A673 (cell line): ENCODE results near the gene BTRC. TPM values are rescaled to one million over a fixed set of nuclear protein-coding genes. Genes with fewer than 3 reads are reported as not detected.

Experiments
- BruUV-seq: library from RNA; stranded (reverse); fragments of 400-500 nt; replicated peaks from 2 replicates; lab custom pipeline; 2021; lab: Mats Ljungman, UMichigan
- CTCF ChIA-PET: fragments of 300-600 bp; sonication (Branson Sonifier 250); formaldehyde crosslinking; loops from one replicate; lab custom pipeline; 2022; ENCODE audit warnings: antibody characterized with exemption; lab: Charles Lee
- POLR2A ChIA-PET: fragments of 300-600 bp; sonication (Branson Sonifier 250); formaldehyde crosslinking; loops from one replicate; lab custom pipeline; 2022; ENCODE audit warnings: antibody characterized with exemption; ENCODE audit not compliant: low non-redundant PET; lab: Charles Lee
- DNase-seq: peaks from one replicate; pipeline ENCODE4 v3.0.0-alpha.2; 2015; ENCODE audit warnings: low spot score
- H3K27ac ChIP-seq: fragments of 200-600 bp; sonication (generic); 2 replicates; pipeline ENCODE4 v1.5.1; 2016; ENCODE audit warnings: mixed run types, low read depth, mild to moderate bottlenecking, mixed read lengths, antibody characterized with exemption, low read length; ENCODE audit not compliant: poor library complexity, severe bottlenecking
- H3K27me3 ChIP-seq: fragments of 200-600 bp; sonication (generic); replicated peaks from 2 replicates; pipeline ENCODE4 v1.6.1; 2017; ENCODE audit warnings: mixed run types, low read depth, mild to moderate bottlenecking, mixed read lengths, antibody characterized with exemption, low read length; ENCODE audit not compliant: insufficient read depth, poor library complexity
- H3K36me3 ChIP-seq: fragments of 200-600 bp; sonication (generic); 2 replicates; pipeline ENCODE4 v1.6.1; 2016; ENCODE audit warnings: mixed run types, mild to moderate bottlenecking, mixed read lengths, antibody characterized with exemption, low read length; ENCODE audit not compliant: insufficient read depth, poor library complexity, severe bottlenecking
- H3K4me1 ChIP-seq: fragments of 200-600 bp; sonication (generic); 2 replicates; pipeline ENCODE4 v1.6.1; 2017; ENCODE audit warnings: mixed run types, mild to moderate bottlenecking, mixed read lengths, antibody characterized with exemption, low read length; ENCODE audit not compliant: insufficient read depth, poor library complexity, severe bottlenecking
- H3K4me3 ChIP-seq: fragments of 200-600 bp; sonication (generic); 2 replicates; pipeline ENCODE4 v1.5.1; 2016; ENCODE audit warnings: low read depth, mixed run types, mild to moderate bottlenecking, mixed read lengths, low read length; ENCODE audit not compliant: poor library complexity, severe bottlenecking
- H3K9me3 ChIP-seq: fragments of 200-600 bp; sonication (generic); 2 replicates; pipeline ENCODE4 v1.6.1; 2016; ENCODE audit warnings: mixed run types, low read depth, mild to moderate bottlenecking, mixed read lengths, antibody characterized with exemption, low read length; ENCODE audit not compliant: poor library complexity, severe bottlenecking
- EZH2 ChIP-seq: fragments of 200-600 bp; sonication (generic); IDR thresholded peaks from 2 replicates; pipeline ENCODE4 v1.6.1; 2017; ENCODE audit warnings: borderline replicate concordance, low read depth, mild to moderate bottlenecking, mixed read lengths, antibody characterized with exemption, low read length; ENCODE audit not compliant: poor library complexity, severe bottlenecking
- intact Hi-C: fragments of 100-400 bp; cut with micrococcal nuclease; formaldehyde crosslinking; loops from one replicate; pipeline ENCODE4 v1.10.0; 2022; ENCODE audit not compliant: unreplicated experiment
- total RNA-seq: library from RNA; stranded (reverse); gene quantifications from 2 replicates; pipeline ENCODE4 v1.2.3, GENCODE V29; 2021
- TF ChIP-seq, protein P1 (sequence below): fragments of 300-800, 200-600 bp; sonication (generic); conservative IDR thresholded peaks from 2 replicates; pipeline ENCODE4 v1.5.1; 2017; ENCODE audit warnings: low read depth, mild to moderate bottlenecking, antibody characterized with exemption, low read length, moderate library complexity, mixed read lengths

BTRC gene
- total RNA-seq, 1 experiment from 2014 or later, result 22.6 TPM

DNA sequence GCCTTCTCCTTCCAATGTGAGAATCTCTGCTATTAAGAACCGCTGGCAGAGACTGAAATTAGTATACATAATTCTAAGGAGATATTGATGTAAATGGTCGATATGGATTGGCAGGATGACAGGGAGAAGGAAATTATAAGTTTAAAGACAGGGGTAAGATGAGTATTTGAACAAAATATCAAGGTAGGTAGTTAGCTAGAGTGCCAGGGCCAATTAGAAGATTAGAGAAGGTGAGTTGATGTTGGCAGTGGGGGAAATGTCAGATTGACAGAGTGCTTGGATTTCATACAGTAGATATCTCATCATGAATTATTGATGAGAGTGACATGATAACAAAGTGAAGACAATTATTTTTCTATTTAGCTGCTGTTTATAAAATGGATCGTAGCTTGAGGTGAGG is 74.1 kb downstream of the BTRC start:
- intact Hi-C loops, result no loop called here
- BruUV-seq, result no TSS peak

DNA sequence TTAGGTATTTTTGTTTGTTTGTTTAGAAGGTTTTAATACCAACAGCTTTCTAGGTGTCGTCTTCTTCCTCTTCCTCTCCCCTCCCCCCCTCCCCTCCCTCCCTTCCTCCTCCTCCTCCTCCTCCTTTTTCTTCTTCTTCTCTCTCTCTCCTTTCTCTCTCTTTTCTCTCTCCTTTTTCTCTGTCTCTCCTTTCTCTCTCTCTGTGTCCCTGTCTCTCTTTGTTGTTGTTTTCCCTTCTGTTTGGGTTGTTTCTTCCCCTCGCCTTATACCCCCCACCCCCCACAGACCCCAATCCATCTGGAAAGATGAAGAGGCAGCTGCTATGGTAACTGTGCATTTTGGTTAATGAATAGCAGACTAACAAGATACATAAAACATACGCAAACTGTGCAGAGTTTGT is 75.5 kb downstream of the BTRC start:
- no peak for TF ChIP-seq EZH2
- TF ChIP-seq, protein P1, sequence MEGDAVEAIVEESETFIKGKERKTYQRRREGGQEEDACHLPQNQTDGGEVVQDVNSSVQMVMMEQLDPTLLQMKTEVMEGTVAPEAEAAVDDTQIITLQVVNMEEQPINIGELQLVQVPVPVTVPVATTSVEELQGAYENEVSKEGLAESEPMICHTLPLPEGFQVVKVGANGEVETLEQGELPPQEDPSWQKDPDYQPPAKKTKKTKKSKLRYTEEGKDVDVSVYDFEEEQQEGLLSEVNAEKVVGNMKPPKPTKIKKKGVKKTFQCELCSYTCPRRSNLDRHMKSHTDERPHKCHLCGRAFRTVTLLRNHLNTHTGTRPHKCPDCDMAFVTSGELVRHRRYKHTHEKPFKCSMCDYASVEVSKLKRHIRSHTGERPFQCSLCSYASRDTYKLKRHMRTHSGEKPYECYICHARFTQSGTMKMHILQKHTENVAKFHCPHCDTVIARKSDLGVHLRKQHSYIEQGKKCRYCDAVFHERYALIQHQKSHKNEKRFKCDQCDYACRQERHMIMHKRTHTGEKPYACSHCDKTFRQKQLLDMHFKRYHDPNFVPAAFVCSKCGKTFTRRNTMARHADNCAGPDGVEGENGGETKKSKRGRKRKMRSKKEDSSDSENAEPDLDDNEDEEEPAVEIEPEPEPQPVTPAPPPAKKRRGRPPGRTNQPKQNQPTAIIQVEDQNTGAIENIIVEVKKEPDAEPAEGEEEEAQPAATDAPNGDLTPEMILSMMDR, result no peak
- intact Hi-C loops, result no loop called here
- Histone ChIP-seq H3K9me3 (no peaks in the 10 kb centered on the region), H3K4me3 (no peak overlapping the region), H3K27ac (no peak overlapping the region), H3K36me3 (no peaks in the 10 kb centered on the region), H3K27me3 (no peaks in the 10 kb centered on the region), H3K4me1 (no peaks in the 10 kb centered on the region)
- CTCF ChIA-PET, result no interaction called here
- DNase-seq, result no peak
- POLR2A ChIA-PET, result interaction anchor here (0.7 kb wide), 1 partner anchor 42 kb away, joined by 19 read pairs; no protein-coding TSS in a partner anchor
- BruUV-seq, result no TSS peak

More for the DNA sequence above, 74.1 kb downstream of the BTRC start:
- no peak overlapping the region for H3K27ac ChIP-seq
- no peak for DNase-seq
- H3K4me3 ChIP-seq, result no peak overlapping the region
- ChIA-PET POLR2A (no interaction called here), CTCF (interaction anchor here (0.6 kb wide), 1 partner anchor 39 kb away, joined by 5 read pairs; no protein-coding TSS in a partner anchor)
- TF ChIP-seq, protein P1, result no peak
- TF ChIP-seq EZH2, result no peak
- no peaks in the 10 kb centered on the region for H3K36me3 ChIP-seq
- no peaks in the 10 kb centered on the region for H3K9me3 ChIP-seq
- H3K4me1 ChIP-seq, result no peaks in the 10 kb centered on the region
- H3K27me3 ChIP-seq, result no peaks in the 10 kb centered on the region

DNA sequence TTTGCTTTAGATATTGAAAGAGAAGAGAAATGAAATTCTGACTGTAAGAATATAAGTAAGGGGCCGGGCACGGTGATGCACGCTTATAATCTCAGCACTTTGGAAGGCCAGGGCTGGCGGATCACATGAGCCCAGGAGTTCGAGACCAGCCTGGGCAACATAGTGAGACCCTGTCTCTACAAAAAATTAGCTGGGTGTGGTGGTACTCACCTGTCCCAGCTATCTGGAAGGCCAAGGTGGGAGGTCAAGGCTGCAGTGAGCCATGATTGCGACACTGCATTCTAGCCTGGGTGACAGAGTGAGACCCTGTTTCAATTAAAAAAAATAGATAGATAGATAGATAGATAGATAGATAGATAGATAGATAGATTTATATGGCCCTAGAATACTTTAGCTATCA is 82.3 kb downstream of the BTRC start:
- BruUV-seq, result no TSS peak
- TF ChIP-seq, protein P1, result no peak
- no peaks in the 10 kb centered on the region for H3K36me3 ChIP-seq
- intact Hi-C loops, result no loop called here
- H3K27ac ChIP-seq, result no peak overlapping the region
- H3K27me3 ChIP-seq, result no peaks in the 10 kb centered on the region
- ChIA-PET CTCF (no interaction called here), POLR2A (no interaction called here)
- DNase-seq, result no peak
- H3K9me3 ChIP-seq, result no peaks in the 10 kb centered on the region
- H3K4me1 ChIP-seq, result no peaks in the 10 kb centered on the region
- no peak overlapping the region for H3K4me3 ChIP-seq
